ENCODE measurements around the gene NDUFB6.
A peak's percentile ranks its signal among the peaks of the same experiment; 100 is the strongest.

The NDUFB6 gene

GRCh38 chr9:32566770-32567169, 6.2 kb downstream of the NDUFB6 start:
- no peak overlapping the region for H3K27ac ChIP-seq
- no peak for TF ChIP-seq CTCF (conservative IDR thresholded peaks at IDR 0.05)

GRCh38 chr9:32565967-32566366, 7.0 kb downstream of the NDUFB6 start:
- no peak for TF ChIP-seq CTCF (conservative IDR thresholded peaks at IDR 0.05)

GRCh38 chr9:32558408-32558934, 14.5 kb downstream of the NDUFB6 start:
- H3K27ac ChIP-seq: no peak overlapping the region

More at GRCh38 chr9:32565967-32566366, 7.0 kb downstream of the NDUFB6 start:
- H3K27ac ChIP-seq: no peak overlapping the region

GRCh38 chr9:32554591-32554990, 18.4 kb downstream of the NDUFB6 start:
- no peak overlapping the region for H3K27ac ChIP-seq
- TF ChIP-seq CTCF (conservative IDR thresholded peaks at IDR 0.05): no peak

More at GRCh38 chr9:32558408-32558934, 14.5 kb downstream of the NDUFB6 start:
- no peak for TF ChIP-seq CTCF (conservative IDR thresholded peaks at IDR 0.05)

GRCh38 chr9:32554107-32554506, 18.9 kb downstream of the NDUFB6 start:
- no peak for TF ChIP-seq CTCF (conservative IDR thresholded peaks at IDR 0.05)
- 0 out of 2 replicates have a peak overlapping the region, but pooled peaks have one; percentile 91 for H3K27ac ChIP-seq

GRCh38 chr9:32552172-32552872, 20.6 kb downstream of the NDUFB6 start, which contains the start of the genes SMIM27 and TOPORS:
Gene SMIM27 (plus strand): TSS chr9:32552327. CDS start chr9:32552435, 108 bp downstream.
Gene TOPORS (minus strand): TSS chr9:32552586. CDS start chr9:32552436, 150 bp downstream.
- no peak for TF ChIP-seq CTCF (conservative IDR thresholded peaks at IDR 0.05)
- H3K27ac ChIP-seq: peak within 1 kb of the TSS; percentile 91

GRCh38 chr9:32551276-32552051, 21.5 kb downstream of the NDUFB6 start:
- peak overlapping the region; percentile 91 for H3K27ac ChIP-seq
- TF ChIP-seq CTCF (conservative IDR thresholded peaks at IDR 0.05): no peak
